WTC11 (cell line): Measurements from ENCODE around the gene PLBD2. TPM values are rescaled to one million over a fixed set of nuclear protein-coding genes. Genes with fewer than 3 reads are reported as not detected.

Source experiments
- ATAC-seq: fragments of 200-7000 bp; cut with Tn5 transposase; 2 replicates; pipeline ENCODE4 v1.10.0; 2021; ENCODE audit warnings: mild to moderate bottlenecking, moderate library complexity
- CTCF ChIA-PET: fragments of 300-600 bp; sonication (Branson Sonifier 250); formaldehyde crosslinking; loops from one replicate; lab custom pipeline; 2021; ENCODE audit warnings: antibody characterized with exemption; lab: Charles Lee
- POLR2A ChIA-PET: fragments of 350-600 bp; sonication (Branson Sonifier 250); formaldehyde crosslinking; loops from one replicate; lab custom pipeline; 2021; ENCODE audit warnings: antibody characterized with exemption; lab: Charles Lee
- DNase-seq: peaks from one replicate; pipeline ENCODE4 v3.0.0; 2021; ENCODE audit warnings: low spot score
- H3K27ac Mint-ChIP-seq: 2 replicates; pipeline ENCODE4 v1.8.0; 2021; ENCODE audit warnings: mixed read lengths
- H3K27me3 Mint-ChIP-seq: 2 replicates; pipeline ENCODE4 v1.8.0; 2021; ENCODE audit warnings: low read depth, mild to moderate bottlenecking, moderate library complexity, mixed read lengths
- H3K36me3 Mint-ChIP-seq: 2 replicates; pipeline ENCODE4 v1.8.0; 2021; ENCODE audit warnings: mixed read lengths
- H3K4me1 Mint-ChIP-seq: 2 replicates; pipeline ENCODE4 v1.8.0; 2022; ENCODE audit warnings: mixed read lengths
- H3K4me3 Mint-ChIP-seq: 2 replicates; pipeline ENCODE4 v1.8.0; 2021; ENCODE audit warnings: mild to moderate bottlenecking, moderate library complexity, mixed read lengths
- H3K9me3 Mint-ChIP-seq: 2 replicates; pipeline ENCODE4 v1.8.0; 2021; ENCODE audit warnings: mixed read lengths
- ESRRA ChIP-seq: sonication (generic); formaldehyde crosslinking; IDR thresholded peaks from 2 replicates; pipeline ENCODE4 v1.8.1; 2022; ENCODE audit warnings: mild to moderate bottlenecking, missing genetic modification reagents, borderline replicate concordance
- FOXJ3 ChIP-seq: sonication (generic); formaldehyde crosslinking; IDR thresholded peaks from 2 replicates; pipeline ENCODE4 v1.9.0; 2021; ENCODE audit warnings: missing genetic modification reagents, mild to moderate bottlenecking, borderline replicate concordance
- KAT7 ChIP-seq: sonication (generic); formaldehyde crosslinking; IDR thresholded peaks from 2 replicates; pipeline ENCODE4 v1.8.1; 2023; ENCODE audit warnings: missing genetic modification reagents, mild to moderate bottlenecking, borderline replicate concordance
- MYBL2 ChIP-seq: sonication (generic); formaldehyde crosslinking; IDR thresholded peaks from 2 replicates; pipeline ENCODE4 v1.8.1; 2023; ENCODE audit warnings: mild to moderate bottlenecking, moderate library complexity, missing genetic modification reagents
- NFYB ChIP-seq: sonication (generic); formaldehyde crosslinking; conservative IDR thresholded peaks from 2 replicates; pipeline ENCODE4 v1.8.0; 2022; ENCODE audit warnings: low read depth, missing genetic modification reagents
- OVOL2 ChIP-seq: fragments of 250-450 bp; sonication (Bioruptor Pico); IDR thresholded peaks from 2 replicates; pipeline ENCODE4 v1.9.0; 2021; ENCODE audit warnings: mild to moderate bottlenecking, borderline replicate concordance
- PRRX2 ChIP-seq: fragments of 250-450 bp; sonication (Bioruptor Pico); IDR thresholded peaks from 2 replicates; pipeline ENCODE4 v1.8.0; 2021; ENCODE audit warnings: mild to moderate bottlenecking
- SMAD3 ChIP-seq: sonication (generic); formaldehyde crosslinking; IDR thresholded peaks from 2 replicates; pipeline ENCODE4 v1.8.0; 2022; ENCODE audit warnings: missing genetic modification reagents, mild to moderate bottlenecking, borderline replicate concordance
- SP1 ChIP-seq: sonication (generic); formaldehyde crosslinking; conservative IDR thresholded peaks from 2 replicates; pipeline ENCODE4 v1.8.1; 2022; ENCODE audit warnings: missing genetic modification reagents
- TCF7 ChIP-seq: sonication (generic); formaldehyde crosslinking; IDR thresholded peaks from 2 replicates; pipeline ENCODE4 v1.8.0; 2022; ENCODE audit warnings: mild to moderate bottlenecking, low read depth, missing genetic modification reagents, moderate library complexity
- ZBTB21 ChIP-seq: sonication (generic); formaldehyde crosslinking; IDR thresholded peaks from 2 replicates; pipeline ENCODE4 v1.8.1; 2023; ENCODE audit warnings: mild to moderate bottlenecking, missing genetic modification reagents, borderline replicate concordance
- ZNF219 ChIP-seq: sonication (generic); formaldehyde crosslinking; IDR thresholded peaks from 2 replicates; pipeline ENCODE4 v1.8.0; 2023; ENCODE audit warnings: missing genetic modification reagents, mild to moderate bottlenecking, borderline replicate concordance
- ZNF232 ChIP-seq: sonication (generic); formaldehyde crosslinking; IDR thresholded peaks from 2 replicates; pipeline ENCODE4 v1.8.0; 2022; ENCODE audit warnings: mild to moderate bottlenecking, missing genetic modification reagents
- ZNF263 ChIP-seq: sonication (generic); formaldehyde crosslinking; IDR thresholded peaks from 2 replicates; pipeline ENCODE4 v1.8.1; 2022; ENCODE audit warnings: low read depth, mild to moderate bottlenecking, moderate library complexity, missing genetic modification reagents
- ZNF396 ChIP-seq: fragments of 250-450 bp; sonication (Bioruptor Pico); IDR thresholded peaks from 2 replicates; pipeline ENCODE4 v1.8.0; 2021; ENCODE audit warnings: mild to moderate bottlenecking, moderate library complexity, borderline replicate concordance
- ZNF423 ChIP-seq: fragments of 250-450 bp; sonication (Bioruptor Pico); IDR thresholded peaks from 2 replicates; pipeline ENCODE4 v2.1.2; 2022; ENCODE audit warnings: mild to moderate bottlenecking, moderate library complexity
- total RNA-seq: library from RNA; stranded (reverse); gene quantifications from 3 replicates; pipeline ENCODE4 v1.2.3, GENCODE V29; 2021
- TF ChIP-seq, protein P1 (sequence below): fragments of 250-450 bp; sonication (Bioruptor Pico); conservative IDR thresholded peaks from 2 replicates; pipeline ENCODE4 v1.9.0; 2021; ENCODE audit warnings: mild to moderate bottlenecking
- TF ChIP-seq, protein P2 (sequence below): sonication (generic); formaldehyde crosslinking; IDR thresholded peaks from 2 replicates; pipeline ENCODE4 v1.8.0; 2022; ENCODE audit warnings: mild to moderate bottlenecking, missing genetic modification reagents
- TF ChIP-seq, protein P3 (sequence below): fragments of 250-450 bp; sonication (Bioruptor Pico); IDR thresholded peaks from 2 replicates; pipeline ENCODE4 v1.8.0; 2021; ENCODE audit warnings: mild to moderate bottlenecking
- TF ChIP-seq, protein P4 (sequence below): sonication (generic); formaldehyde crosslinking; IDR thresholded peaks from 2 replicates; pipeline ENCODE4 v1.8.1; 2023; ENCODE audit warnings: mild to moderate bottlenecking, moderate library complexity, missing genetic modification reagents
- TF ChIP-seq, protein P5 (sequence below): fragments of 250-450 bp; sonication (Bioruptor Pico); IDR thresholded peaks from 2 replicates; pipeline ENCODE4 v1.9.0; 2021; ENCODE audit warnings: moderate library complexity, mild to moderate bottlenecking, inconsistent platforms, borderline replicate concordance
- TF ChIP-seq, protein P6 (sequence below): sonication (generic); formaldehyde crosslinking; IDR thresholded peaks from 2 replicates; pipeline ENCODE4 v1.8.0; 2023; ENCODE audit warnings: mild to moderate bottlenecking, missing genetic modification reagents
- TF ChIP-seq, protein P7 (sequence below): fragments of 200-600 bp; IDR thresholded peaks from 2 replicates; pipeline ENCODE4 v1.8.0; 2022; ENCODE audit warnings: antibody characterized with exemption

PLBD2 gene
- total RNA-seq, 1 experiment from 2014 or later, result 34.8 TPM

DNA sequence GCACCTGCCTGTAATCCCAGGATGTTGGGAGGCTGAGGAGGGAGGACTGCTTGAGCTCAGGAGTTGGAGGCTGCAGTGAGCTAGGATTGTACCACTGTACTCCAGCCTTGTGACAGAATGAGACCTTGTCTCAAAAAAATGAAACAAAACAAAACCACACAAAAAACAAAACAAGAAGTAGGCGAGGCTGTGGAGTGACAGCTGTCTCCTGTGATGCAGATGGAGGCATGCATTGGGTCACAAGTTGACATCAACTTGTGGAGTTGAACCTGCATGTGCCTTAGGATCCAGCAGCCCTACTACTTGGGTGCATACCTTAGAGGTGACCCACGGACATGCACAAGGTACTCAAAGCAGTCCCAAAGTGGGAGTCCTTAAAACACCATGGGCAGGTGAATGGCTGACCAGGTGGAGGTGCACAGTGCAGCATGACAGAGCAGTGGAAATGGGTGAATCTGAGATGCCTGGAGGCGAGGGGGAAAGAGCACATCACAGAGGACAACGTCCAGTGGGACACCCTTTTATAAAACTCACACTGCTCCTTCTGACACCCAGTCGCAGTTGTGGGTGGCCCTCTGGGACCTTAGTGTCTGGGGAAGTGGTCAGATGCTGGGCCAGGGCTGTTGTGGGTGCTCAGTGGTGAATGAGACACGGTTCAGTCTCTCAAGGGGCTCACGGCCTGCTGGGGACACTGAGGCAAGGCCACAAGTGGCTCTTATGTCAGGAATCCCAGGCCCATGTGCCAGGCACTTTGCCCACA, 12.7 kb downstream of the PLBD2 start (continued):
- TF ChIP-seq, protein P1, sequence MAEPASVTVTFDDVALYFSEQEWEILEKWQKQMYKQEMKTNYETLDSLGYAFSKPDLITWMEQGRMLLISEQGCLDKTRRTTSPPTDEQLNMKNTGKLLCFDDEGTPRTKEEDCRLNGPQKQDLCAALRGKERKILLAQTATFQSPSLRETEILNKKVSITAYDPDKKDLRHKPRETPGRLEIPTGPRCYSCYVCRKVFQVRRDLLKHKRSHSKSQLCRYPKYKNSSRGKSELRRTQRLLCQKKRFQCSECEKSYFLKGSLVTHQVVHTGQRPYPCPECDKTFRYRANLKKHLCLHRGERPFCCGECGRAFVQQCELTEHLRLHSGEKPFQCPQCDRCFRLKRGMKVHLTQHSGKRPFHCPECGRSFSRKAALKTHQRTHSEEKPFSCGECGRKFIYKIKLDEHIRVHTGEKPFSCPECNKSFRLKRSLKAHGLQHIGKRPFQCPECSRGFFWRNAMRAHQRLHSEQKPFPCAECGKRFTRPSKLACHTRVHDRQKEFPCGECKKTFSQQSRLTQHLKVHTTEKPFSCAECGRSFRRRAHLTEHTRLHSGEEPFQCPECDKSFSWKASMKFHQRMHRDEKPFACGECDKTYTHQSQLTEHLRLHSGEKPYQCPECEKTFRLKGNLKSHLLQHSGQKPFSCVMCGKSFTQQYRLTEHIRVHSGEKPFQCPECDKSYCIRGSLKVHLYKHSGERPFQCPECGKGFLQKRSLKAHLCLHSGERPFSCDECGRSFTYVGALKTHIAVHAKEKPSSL (CRISPR knock-in tag), result no peak
- TF ChIP-seq, protein P2, sequence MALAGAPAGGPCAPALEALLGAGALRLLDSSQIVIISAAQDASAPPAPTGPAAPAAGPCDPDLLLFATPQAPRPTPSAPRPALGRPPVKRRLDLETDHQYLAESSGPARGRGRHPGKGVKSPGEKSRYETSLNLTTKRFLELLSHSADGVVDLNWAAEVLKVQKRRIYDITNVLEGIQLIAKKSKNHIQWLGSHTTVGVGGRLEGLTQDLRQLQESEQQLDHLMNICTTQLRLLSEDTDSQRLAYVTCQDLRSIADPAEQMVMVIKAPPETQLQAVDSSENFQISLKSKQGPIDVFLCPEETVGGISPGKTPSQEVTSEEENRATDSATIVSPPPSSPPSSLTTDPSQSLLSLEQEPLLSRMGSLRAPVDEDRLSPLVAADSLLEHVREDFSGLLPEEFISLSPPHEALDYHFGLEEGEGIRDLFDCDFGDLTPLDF (CRISPR knock-in tag), result no peak
- TF ChIP-seq ZNF232 (CRISPR knock-in tag), result no peak
- no peak for TF ChIP-seq PRRX2 (CRISPR knock-in tag)
- TF ChIP-seq TCF7 (CRISPR knock-in tag), result no peak
- TF ChIP-seq, protein P3, sequence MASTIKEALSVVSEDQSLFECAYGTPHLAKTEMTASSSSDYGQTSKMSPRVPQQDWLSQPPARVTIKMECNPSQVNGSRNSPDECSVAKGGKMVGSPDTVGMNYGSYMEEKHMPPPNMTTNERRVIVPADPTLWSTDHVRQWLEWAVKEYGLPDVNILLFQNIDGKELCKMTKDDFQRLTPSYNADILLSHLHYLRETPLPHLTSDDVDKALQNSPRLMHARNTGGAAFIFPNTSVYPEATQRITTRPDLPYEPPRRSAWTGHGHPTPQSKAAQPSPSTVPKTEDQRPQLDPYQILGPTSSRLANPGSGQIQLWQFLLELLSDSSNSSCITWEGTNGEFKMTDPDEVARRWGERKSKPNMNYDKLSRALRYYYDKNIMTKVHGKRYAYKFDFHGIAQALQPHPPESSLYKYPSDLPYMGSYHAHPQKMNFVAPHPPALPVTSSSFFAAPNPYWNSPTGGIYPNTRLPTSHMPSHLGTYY, result no peak
- TF ChIP-seq, protein P4, sequence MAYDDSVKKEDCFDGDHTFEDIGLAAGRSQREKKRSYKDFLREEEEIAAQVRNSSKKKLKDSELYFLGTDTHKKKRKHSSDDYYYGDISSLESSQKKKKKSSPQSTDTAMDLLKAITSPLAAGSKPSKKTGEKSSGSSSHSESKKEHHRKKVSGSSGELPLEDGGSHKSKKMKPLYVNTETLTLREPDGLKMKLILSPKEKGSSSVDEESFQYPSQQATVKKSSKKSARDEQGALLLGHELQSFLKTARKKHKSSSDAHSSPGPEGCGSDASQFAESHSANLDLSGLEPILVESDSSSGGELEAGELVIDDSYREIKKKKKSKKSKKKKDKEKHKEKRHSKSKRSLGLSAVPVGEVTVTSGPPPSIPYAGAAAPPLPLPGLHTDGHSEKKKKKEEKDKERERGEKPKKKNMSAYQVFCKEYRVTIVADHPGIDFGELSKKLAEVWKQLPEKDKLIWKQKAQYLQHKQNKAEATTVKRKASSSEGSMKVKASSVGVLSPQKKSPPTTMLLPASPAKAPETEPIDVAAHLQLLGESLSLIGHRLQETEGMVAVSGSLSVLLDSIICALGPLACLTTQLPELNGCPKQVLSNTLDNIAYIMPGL (CRISPR knock-in tag), result no peak
- TF ChIP-seq SP1 (CRISPR knock-in tag), result no peak
- TF ChIP-seq, protein P5, sequence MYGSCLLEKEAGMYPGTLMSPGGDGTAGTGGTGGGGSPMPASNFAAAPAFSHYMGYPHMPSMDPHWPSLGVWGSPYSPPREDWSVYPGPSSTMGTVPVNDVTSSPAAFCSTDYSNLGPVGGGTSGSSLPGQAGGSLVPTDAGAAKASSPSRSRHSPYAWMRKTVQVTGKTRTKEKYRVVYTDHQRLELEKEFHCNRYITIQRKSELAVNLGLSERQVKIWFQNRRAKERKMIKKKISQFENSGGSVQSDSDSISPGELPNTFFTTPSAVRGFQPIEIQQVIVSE (CRISPR knock-in tag), result no peak
- TF ChIP-seq SMAD3 (CRISPR knock-in tag), result no peak
- TF ChIP-seq, all 79 proteins: peak for 0

DNA sequence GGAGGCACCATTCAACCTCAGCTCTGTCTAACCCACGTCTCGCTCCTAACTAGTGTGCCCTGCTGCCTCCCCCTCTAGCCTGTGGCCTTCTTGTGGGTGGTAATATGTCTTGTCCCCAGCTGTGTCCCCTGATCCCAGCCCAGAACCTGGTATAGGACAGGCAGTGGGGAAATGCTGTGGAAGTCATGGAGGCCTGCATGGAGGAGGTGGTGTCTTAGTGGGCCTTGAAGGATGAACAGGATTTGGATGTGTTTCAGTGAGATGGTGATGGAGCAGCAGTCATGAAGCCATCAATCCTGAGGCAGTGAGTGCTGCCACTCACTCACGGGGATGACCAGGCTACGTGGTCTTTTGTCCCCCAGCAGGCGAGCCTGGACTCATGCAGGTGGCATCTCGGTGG, 13.4 kb downstream of the PLBD2 start:
- H3K9me3 Mint-ChIP-seq, result no peaks in the 10 kb centered on the region
- no peaks in the 10 kb centered on the region for H3K4me1 Mint-ChIP-seq
- H3K27ac Mint-ChIP-seq, result peak overlapping the region; percentile 53
- ATAC-seq (no peak), DNase-seq (no peak)
- ChIA-PET CTCF (no interaction called here), POLR2A (no interaction called here)
- H3K27me3 Mint-ChIP-seq, result no peaks in the 10 kb centered on the region
- no peak overlapping the region for H3K4me3 Mint-ChIP-seq
- H3K36me3 Mint-ChIP-seq, result peaks cover 14% of the 10 kb centered on the region
- TF ChIP-seq, protein P6, sequence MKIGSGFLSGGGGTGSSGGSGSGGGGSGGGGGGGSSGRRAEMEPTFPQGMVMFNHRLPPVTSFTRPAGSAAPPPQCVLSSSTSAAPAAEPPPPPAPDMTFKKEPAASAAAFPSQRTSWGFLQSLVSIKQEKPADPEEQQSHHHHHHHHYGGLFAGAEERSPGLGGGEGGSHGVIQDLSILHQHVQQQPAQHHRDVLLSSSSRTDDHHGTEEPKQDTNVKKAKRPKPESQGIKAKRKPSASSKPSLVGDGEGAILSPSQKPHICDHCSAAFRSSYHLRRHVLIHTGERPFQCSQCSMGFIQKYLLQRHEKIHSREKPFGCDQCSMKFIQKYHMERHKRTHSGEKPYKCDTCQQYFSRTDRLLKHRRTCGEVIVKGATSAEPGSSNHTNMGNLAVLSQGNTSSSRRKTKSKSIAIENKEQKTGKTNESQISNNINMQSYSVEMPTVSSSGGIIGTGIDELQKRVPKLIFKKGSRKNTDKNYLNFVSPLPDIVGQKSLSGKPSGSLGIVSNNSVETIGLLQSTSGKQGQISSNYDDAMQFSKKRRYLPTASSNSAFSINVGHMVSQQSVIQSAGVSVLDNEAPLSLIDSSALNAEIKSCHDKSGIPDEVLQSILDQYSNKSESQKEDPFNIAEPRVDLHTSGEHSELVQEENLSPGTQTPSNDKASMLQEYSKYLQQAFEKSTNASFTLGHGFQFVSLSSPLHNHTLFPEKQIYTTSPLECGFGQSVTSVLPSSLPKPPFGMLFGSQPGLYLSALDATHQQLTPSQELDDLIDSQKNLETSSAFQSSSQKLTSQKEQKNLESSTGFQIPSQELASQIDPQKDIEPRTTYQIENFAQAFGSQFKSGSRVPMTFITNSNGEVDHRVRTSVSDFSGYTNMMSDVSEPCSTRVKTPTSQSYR (CRISPR knock-in tag), result no peak
- TF ChIP-seq MYBL2, result no peak
- TF ChIP-seq SP1 (CRISPR knock-in tag), result no peak
- no peak for TF ChIP-seq ESRRA (CRISPR knock-in tag)
- TF ChIP-seq TCF7 (CRISPR knock-in tag), result no peak
- TF ChIP-seq ZNF423 (CRISPR knock-in tag), result no peak
- TF ChIP-seq OVOL2 (CRISPR knock-in tag), result no peak
- TF ChIP-seq NFYB, result no peak
- no peak for TF ChIP-seq FOXJ3 (CRISPR knock-in tag)
- no peak for TF ChIP-seq ZNF219 (CRISPR knock-in tag)
- TF ChIP-seq ZBTB21, result no peak
- no peak for TF ChIP-seq KAT7 (CRISPR knock-in tag)
- TF ChIP-seq ZNF263 (CRISPR knock-in tag), result no peak
- no peak for TF ChIP-seq ZNF396
- TF ChIP-seq, protein P7, sequence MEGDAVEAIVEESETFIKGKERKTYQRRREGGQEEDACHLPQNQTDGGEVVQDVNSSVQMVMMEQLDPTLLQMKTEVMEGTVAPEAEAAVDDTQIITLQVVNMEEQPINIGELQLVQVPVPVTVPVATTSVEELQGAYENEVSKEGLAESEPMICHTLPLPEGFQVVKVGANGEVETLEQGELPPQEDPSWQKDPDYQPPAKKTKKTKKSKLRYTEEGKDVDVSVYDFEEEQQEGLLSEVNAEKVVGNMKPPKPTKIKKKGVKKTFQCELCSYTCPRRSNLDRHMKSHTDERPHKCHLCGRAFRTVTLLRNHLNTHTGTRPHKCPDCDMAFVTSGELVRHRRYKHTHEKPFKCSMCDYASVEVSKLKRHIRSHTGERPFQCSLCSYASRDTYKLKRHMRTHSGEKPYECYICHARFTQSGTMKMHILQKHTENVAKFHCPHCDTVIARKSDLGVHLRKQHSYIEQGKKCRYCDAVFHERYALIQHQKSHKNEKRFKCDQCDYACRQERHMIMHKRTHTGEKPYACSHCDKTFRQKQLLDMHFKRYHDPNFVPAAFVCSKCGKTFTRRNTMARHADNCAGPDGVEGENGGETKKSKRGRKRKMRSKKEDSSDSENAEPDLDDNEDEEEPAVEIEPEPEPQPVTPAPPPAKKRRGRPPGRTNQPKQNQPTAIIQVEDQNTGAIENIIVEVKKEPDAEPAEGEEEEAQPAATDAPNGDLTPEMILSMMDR, result no peak
